GM23338 (cell line): ENCODE results near the gene OOSP2. TPM values are rescaled to one million over a fixed set of nuclear protein-coding genes. Genes with fewer than 3 reads are reported as not detected.

Experiments used
- ATAC-seq: fragments of 200-7000 bp; cut with Tn5 transposase; 3 replicates; pipeline ENCODE4 v1.9.1; 2020
- DNase-seq: peaks from one replicate; pipeline ENCODE4 v3.0.0-alpha.2; 2015; ENCODE audit warnings: low spot score
- H2AFZ ChIP-seq: fragments of 200-600 bp; sonication (generic); 2 replicates; pipeline ENCODE4 v1.8.0; 2016; ENCODE audit warnings: antibody characterized with exemption, mild to moderate bottlenecking, moderate library complexity
- H3F3A ChIP-seq: fragments of 200-600 bp; sonication (generic); replicated peaks from 2 replicates; pipeline ENCODE4 v1.8.0; 2017; ENCODE audit warnings: antibody characterized with exemption, mixed run types, low read depth
- H3K27ac ChIP-seq: fragments of 200-600 bp; sonication (generic); 2 replicates; pipeline ENCODE4 v1.6.1; 2016; ENCODE audit warnings: low read depth
- H3K27me3 ChIP-seq: fragments of 200-600 bp; sonication (generic); 2 replicates; pipeline ENCODE4 v1.8.0; 2016; ENCODE audit warnings: mild to moderate bottlenecking, mixed run types, moderate library complexity; ENCODE audit not compliant: insufficient read depth
- H3K36me3 ChIP-seq: fragments of 200-600 bp; sonication (generic); 2 replicates; pipeline ENCODE4 v1.8.0; 2016; ENCODE audit warnings: mild to moderate bottlenecking; ENCODE audit not compliant: insufficient read depth
- H3K4me1 ChIP-seq: fragments of 200-600 bp; sonication (generic); 2 replicates; pipeline ENCODE4 v1.8.0; 2016; ENCODE audit warnings: mild to moderate bottlenecking, moderate library complexity; ENCODE audit not compliant: insufficient read depth
- H3K4me2 ChIP-seq: fragments of 200-600 bp; sonication (generic); 2 replicates; pipeline ENCODE4 v1.7.1; 2017; ENCODE audit warnings: mixed run types
- H3K4me3 ChIP-seq: fragments of 200-600 bp; sonication (generic); 2 replicates; pipeline ENCODE4 v1.6.1; 2016; ENCODE audit warnings: mixed run types
- H3K79me2 ChIP-seq: fragments of 200-600 bp; sonication (generic); replicated peaks from 2 replicates; pipeline ENCODE4 v1.8.0; 2017; ENCODE audit warnings: mild to moderate bottlenecking; ENCODE audit not compliant: insufficient read depth
- H3K9me2 ChIP-seq: fragments of 200-600 bp; sonication (generic); 2 replicates; pipeline ENCODE4 v1.8.0; 2017; ENCODE audit not compliant: insufficient read depth
- H4K20me1 ChIP-seq: fragments of 200-600 bp; sonication (generic); replicated peaks from 2 replicates; pipeline ENCODE4 v1.8.0; 2017; ENCODE audit warnings: mild to moderate bottlenecking; ENCODE audit not compliant: insufficient read depth
- H3K27ac Mint-ChIP-seq: 2 replicates; pipeline ENCODE4 v1.8.0; 2020; ENCODE audit warnings: inconsistent platforms, mild to moderate bottlenecking, moderate library complexity, mixed read lengths
- H3K27me3 Mint-ChIP-seq: 3 replicates; pipeline ENCODE4 v1.8.0; 2022; ENCODE audit warnings: low read depth, mild to moderate bottlenecking, moderate library complexity, mixed read lengths, inconsistent platforms; ENCODE audit not compliant: insufficient read depth, poor library complexity
- H3K36me3 Mint-ChIP-seq: 3 replicates; pipeline ENCODE4 v1.8.0; 2021; ENCODE audit warnings: low read depth, mild to moderate bottlenecking, inconsistent platforms, moderate library complexity, mixed read lengths
- H3K4me1 Mint-ChIP-seq: 3 replicates; pipeline ENCODE4 v1.8.0; 2020; ENCODE audit warnings: mild to moderate bottlenecking, inconsistent platforms, mixed read lengths
- H3K4me3 Mint-ChIP-seq: 3 replicates; pipeline ENCODE4 v1.8.0; 2021; ENCODE audit warnings: moderate library complexity, mild to moderate bottlenecking, inconsistent platforms, mixed read lengths
- H3K9me3 Mint-ChIP-seq: 3 replicates; pipeline ENCODE4 v1.8.0; 2020; ENCODE audit warnings: moderate library complexity, mild to moderate bottlenecking, inconsistent platforms, mixed read lengths
- CREB1 ChIP-seq: fragments of 250-450 bp; sonication (Bioruptor Pico); IDR thresholded peaks from 2 replicates; pipeline ENCODE4 v1.5.0; 2020; ENCODE audit warnings: low read depth, mild to moderate bottlenecking, moderate library complexity
- EZH2 ChIP-seq: fragments of 200-600 bp; sonication (generic); IDR thresholded peaks from one replicate; pipeline ENCODE4 v1.8.0; 2017; ENCODE audit warnings: antibody characterized with exemption, mild to moderate bottlenecking, low read depth; ENCODE audit not compliant: unreplicated experiment
- EZH2phosphoT487 ChIP-seq: fragments of 200-600 bp; sonication (generic); IDR thresholded peaks from one replicate; pipeline ENCODE4 v1.8.1; 2018; ENCODE audit warnings: antibody characterized with exemption; ENCODE audit not compliant: unreplicated experiment
- JUNB ChIP-seq: IDR thresholded peaks from one replicate; pipeline ENCODE4 v1.6.1; 2016; ENCODE audit warnings: antibody characterized with exemption; ENCODE audit not compliant: unreplicated experiment
- NANOG ChIP-seq: IDR thresholded peaks from 2 replicates; pipeline ENCODE4 v1.6.1; 2016; ENCODE audit warnings: antibody characterized with exemption, borderline replicate concordance
- POLR2AphosphoS5 ChIP-seq: IDR thresholded peaks from 2 replicates; pipeline ENCODE4 v1.6.1; 2016; ENCODE audit warnings: antibody characterized with exemption, low read depth
- STAT1 ChIP-seq: IDR thresholded peaks from one replicate; pipeline ENCODE4 v1.6.1; 2016; ENCODE audit warnings: antibody characterized with exemption; ENCODE audit not compliant: unreplicated experiment
- ZNF114 ChIP-seq: fragments of 250-450 bp; sonication (Bioruptor Pico); IDR thresholded peaks from 2 replicates; pipeline ENCODE4 v1.5.0; 2020; ENCODE audit warnings: mild to moderate bottlenecking, moderate library complexity
- ZNF331 ChIP-seq: fragments of 250-450 bp; sonication (Bioruptor Pico); IDR thresholded peaks from 2 replicates; pipeline ENCODE4 v1.5.0; 2020; ENCODE audit warnings: low read depth, mild to moderate bottlenecking, moderate library complexity
- polyA plus RNA-seq: library from polyadenylated mRNA; unstranded; fragments of >200 nt; fragmentation: Nextera tagmentation; extraction: Ambion mirVana; gene quantifications from 2 replicates; pipeline ENCODE4 v1.2.1, GENCODE V29; 2016
- total RNA-seq: library from RNA; depleted of rRNA; stranded (reverse); fragments of >200 nt; shearing (Covaris generic); gene quantifications from 2 replicates; pipeline ENCODE4 v1.2.3, GENCODE V29; 2014
- TF ChIP-seq, protein P1 (sequence below): IDR thresholded peaks from one replicate; pipeline ENCODE4 v1.6.1; 2018; ENCODE audit warnings: antibody characterized with exemption; ENCODE audit not compliant: unreplicated experiment
- TF ChIP-seq, protein P2 (sequence below), 2 experiments: fragments of 200-600 bp in 1 of 2; sonication (generic) in 1 of 2; conservative IDR thresholded peaks; 2 replicates each; pipeline versions ENCODE4 v1.5.1 to v1.6.1; 2016 to 2017; ENCODE audit warnings: antibody characterized with exemption in 2 of 2, low read depth in 2 of 2, mild to moderate bottlenecking in 2 of 2, moderate library complexity in 1 of 2
- TF ChIP-seq, protein P3 (sequence below): fragments of 250-450 bp; sonication (Bioruptor Pico); IDR thresholded peaks from 2 replicates; pipeline ENCODE4 v1.5.0; 2020; ENCODE audit warnings: mild to moderate bottlenecking, moderate library complexity
- TF ChIP-seq, protein P4 (sequence below): IDR thresholded peaks from 2 replicates; pipeline ENCODE4 v1.6.1; 2016; ENCODE audit warnings: antibody characterized with exemption

OOSP2 gene
- total and polyA plus RNA-seq, 2 experiments from 2014 or later, result not detected

DNA sequence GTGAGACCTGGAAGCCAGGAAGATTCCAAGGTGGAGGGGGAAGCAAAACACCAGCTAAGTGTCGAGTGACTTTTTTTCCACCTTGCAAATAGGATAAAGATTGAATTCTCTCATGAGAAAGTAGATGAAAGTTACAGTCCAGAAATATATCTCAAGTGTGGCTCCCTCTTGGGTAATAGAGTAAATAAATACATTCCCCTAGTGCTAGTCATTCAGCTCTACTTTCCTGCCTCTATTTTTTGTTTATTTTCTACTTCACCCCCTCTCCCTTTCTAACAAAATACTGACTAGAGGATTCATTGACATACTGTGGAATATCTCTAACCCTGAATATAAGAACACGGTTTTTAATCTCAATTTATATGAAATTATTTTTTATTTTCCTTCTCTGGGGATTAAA, 42.4 kb upstream of the OOSP2 start:
- Histone ChIP-seq H2AFZ (no peak overlapping the region; the same call in 1 of the 2 replicates), H3K27me3 (no peaks in the 10 kb centered on the region), H3K4me2 (no peak overlapping the region), H3K27ac (no peak overlapping the region), H3K9me2 (peaks cover 8% of the 10 kb centered on the region; the same call in 1 of the 2 replicates), H3K4me3 (no peak overlapping the region), H3K79me2 (no peaks in the 10 kb centered on the region), H3K36me3 (no peaks in the 10 kb centered on the region), H3K4me1 (no peaks in the 10 kb centered on the region), H3F3A (no peaks in the 10 kb centered on the region), H4K20me1 (no peaks in the 10 kb centered on the region)
- no peak for TF ChIP-seq JUNB
- TF ChIP-seq EZH2phosphoT487, result no peak
- TF ChIP-seq STAT1, result no peak
- no peak for TF ChIP-seq ZNF331 (CRISPR knock-in tag)
- TF ChIP-seq NANOG, result no peak
- TF ChIP-seq EZH2, result no peak
- TF ChIP-seq, protein P1, sequence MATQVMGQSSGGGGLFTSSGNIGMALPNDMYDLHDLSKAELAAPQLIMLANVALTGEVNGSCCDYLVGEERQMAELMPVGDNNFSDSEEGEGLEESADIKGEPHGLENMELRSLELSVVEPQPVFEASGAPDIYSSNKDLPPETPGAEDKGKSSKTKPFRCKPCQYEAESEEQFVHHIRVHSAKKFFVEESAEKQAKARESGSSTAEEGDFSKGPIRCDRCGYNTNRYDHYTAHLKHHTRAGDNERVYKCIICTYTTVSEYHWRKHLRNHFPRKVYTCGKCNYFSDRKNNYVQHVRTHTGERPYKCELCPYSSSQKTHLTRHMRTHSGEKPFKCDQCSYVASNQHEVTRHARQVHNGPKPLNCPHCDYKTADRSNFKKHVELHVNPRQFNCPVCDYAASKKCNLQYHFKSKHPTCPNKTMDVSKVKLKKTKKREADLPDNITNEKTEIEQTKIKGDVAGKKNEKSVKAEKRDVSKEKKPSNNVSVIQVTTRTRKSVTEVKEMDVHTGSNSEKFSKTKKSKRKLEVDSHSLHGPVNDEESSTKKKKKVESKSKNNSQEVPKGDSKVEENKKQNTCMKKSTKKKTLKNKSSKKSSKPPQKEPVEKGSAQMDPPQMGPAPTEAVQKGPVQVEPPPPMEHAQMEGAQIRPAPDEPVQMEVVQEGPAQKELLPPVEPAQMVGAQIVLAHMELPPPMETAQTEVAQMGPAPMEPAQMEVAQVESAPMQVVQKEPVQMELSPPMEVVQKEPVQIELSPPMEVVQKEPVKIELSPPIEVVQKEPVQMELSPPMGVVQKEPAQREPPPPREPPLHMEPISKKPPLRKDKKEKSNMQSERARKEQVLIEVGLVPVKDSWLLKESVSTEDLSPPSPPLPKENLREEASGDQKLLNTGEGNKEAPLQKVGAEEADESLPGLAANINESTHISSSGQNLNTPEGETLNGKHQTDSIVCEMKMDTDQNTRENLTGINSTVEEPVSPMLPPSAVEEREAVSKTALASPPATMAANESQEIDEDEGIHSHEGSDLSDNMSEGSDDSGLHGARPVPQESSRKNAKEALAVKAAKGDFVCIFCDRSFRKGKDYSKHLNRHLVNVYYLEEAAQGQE, result no peak
- TF ChIP-seq POLR2AphosphoS5, result no peak
- no peak for TF ChIP-seq ZNF114 (CRISPR knock-in tag)
- TF ChIP-seq, protein P2, sequence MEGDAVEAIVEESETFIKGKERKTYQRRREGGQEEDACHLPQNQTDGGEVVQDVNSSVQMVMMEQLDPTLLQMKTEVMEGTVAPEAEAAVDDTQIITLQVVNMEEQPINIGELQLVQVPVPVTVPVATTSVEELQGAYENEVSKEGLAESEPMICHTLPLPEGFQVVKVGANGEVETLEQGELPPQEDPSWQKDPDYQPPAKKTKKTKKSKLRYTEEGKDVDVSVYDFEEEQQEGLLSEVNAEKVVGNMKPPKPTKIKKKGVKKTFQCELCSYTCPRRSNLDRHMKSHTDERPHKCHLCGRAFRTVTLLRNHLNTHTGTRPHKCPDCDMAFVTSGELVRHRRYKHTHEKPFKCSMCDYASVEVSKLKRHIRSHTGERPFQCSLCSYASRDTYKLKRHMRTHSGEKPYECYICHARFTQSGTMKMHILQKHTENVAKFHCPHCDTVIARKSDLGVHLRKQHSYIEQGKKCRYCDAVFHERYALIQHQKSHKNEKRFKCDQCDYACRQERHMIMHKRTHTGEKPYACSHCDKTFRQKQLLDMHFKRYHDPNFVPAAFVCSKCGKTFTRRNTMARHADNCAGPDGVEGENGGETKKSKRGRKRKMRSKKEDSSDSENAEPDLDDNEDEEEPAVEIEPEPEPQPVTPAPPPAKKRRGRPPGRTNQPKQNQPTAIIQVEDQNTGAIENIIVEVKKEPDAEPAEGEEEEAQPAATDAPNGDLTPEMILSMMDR (conservative IDR thresholded peaks at IDR 0.05; ENCODE audit: low read depth in 2 of 2), result no peak
- TF ChIP-seq, protein P3, sequence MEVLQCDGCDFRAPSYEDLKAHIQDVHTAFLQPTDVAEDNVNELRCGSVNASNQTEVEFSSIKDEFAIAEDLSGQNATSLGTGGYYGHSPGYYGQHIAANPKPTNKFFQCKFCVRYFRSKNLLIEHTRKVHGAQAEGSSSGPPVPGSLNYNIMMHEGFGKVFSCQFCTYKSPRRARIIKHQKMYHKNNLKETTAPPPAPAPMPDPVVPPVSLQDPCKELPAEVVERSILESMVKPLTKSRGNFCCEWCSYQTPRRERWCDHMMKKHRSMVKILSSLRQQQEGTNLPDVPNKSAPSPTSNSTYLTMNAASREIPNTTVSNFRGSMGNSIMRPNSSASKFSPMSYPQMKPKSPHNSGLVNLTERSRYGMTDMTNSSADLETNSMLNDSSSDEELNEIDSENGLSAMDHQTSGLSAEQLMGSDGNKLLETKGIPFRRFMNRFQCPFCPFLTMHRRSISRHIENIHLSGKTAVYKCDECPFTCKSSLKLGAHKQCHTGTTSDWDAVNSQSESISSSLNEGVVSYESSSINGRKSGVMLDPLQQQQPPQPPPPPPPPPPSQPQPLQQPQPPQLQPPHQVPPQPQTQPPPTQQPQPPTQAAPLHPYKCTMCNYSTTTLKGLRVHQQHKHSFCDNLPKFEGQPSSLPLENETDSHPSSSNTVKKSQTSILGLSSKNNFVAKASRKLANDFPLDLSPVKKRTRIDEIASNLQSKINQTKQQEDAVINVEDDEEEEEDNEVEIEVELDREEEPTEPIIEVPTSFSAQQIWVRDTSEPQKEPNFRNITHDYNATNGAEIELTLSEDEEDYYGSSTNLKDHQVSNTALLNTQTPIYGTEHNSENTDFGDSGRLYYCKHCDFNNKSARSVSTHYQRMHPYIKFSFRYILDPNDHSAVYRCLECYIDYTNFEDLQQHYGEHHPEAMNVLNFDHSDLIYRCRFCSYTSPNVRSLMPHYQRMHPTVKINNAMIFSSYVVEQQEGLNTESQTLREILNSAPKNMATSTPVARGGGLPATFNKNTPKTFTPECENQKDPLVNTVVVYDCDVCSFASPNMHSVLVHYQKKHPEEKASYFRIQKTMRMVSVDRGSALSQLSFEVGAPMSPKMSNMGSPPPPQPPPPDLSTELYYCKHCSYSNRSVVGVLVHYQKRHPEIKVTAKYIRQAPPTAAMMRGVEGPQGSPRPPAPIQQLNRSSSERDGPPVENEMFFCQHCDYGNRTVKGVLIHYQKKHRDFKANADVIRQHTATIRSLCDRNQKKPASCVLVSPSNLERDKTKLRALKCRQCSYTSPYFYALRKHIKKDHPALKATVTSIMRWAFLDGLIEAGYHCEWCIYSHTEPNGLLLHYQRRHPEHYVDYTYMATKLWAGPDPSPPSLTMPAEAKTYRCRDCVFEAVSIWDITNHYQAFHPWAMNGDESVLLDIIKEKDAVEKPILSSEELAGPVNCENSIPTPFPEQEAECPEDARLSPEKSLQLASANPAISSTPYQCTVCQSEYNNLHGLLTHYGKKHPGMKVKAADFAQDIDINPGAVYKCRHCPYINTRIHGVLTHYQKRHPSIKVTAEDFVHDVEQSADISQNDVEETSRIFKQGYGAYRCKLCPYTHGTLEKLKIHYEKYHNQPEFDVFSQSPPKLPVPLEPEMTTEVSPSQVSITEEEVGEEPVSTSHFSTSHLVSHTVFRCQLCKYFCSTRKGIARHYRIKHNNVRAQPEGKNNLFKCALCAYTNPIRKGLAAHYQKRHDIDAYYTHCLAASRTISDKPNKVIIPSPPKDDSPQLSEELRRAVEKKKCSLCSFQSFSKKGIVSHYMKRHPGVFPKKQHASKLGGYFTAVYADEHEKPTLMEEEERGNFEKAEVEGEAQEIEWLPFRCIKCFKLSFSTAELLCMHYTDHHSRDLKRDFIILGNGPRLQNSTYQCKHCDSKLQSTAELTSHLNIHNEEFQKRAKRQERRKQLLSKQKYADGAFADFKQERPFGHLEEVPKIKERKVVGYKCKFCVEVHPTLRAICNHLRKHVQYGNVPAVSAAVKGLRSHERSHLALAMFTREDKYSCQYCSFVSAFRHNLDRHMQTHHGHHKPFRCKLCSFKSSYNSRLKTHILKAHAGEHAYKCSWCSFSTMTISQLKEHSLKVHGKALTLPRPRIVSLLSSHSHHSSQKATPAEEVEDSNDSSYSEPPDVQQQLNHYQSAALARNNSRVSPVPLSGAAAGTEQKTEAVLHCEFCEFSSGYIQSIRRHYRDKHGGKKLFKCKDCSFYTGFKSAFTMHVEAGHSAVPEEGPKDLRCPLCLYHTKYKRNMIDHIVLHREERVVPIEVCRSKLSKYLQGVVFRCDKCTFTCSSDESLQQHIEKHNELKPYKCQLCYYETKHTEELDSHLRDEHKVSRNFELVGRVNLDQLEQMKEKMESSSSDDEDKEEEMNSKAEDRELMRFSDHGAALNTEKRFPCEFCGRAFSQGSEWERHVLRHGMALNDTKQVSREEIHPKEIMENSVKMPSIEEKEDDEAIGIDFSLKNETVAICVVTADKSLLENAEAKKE, result no peak
- no peak for TF ChIP-seq CREB1 (CRISPR knock-in tag)
- TF ChIP-seq, protein P4, sequence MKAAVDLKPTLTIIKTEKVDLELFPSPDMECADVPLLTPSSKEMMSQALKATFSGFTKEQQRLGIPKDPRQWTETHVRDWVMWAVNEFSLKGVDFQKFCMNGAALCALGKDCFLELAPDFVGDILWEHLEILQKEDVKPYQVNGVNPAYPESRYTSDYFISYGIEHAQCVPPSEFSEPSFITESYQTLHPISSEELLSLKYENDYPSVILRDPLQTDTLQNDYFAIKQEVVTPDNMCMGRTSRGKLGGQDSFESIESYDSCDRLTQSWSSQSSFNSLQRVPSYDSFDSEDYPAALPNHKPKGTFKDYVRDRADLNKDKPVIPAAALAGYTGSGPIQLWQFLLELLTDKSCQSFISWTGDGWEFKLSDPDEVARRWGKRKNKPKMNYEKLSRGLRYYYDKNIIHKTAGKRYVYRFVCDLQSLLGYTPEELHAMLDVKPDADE, result no peak
- Mint-ChIP-seq H3K36me3 (no peaks in the 10 kb centered on the region), H3K9me3 (no peaks in the 10 kb centered on the region), H3K4me1 (peaks cover 3% of the 10 kb centered on the region; the same call in 1 of the 3 replicates), H3K4me3 (no peak overlapping the region), H3K27ac (no peak overlapping the region), H3K27me3 (no peaks in the 10 kb centered on the region)
- ATAC-seq (no peak), DNase-seq (no peak)
